ENCODE data around the gene ARFRP1. TPM values are rescaled to one million over a fixed set of nuclear protein-coding genes. Genes with fewer than 3 reads are reported as not detected.

The ARFRP1 gene
- total and polyA plus RNA-seq, 2 of the 13 experiments (the other 11 are each of a cell fraction or from before 2014, with no cell fraction given): 32.0 to 51.1 TPM

DNA sequence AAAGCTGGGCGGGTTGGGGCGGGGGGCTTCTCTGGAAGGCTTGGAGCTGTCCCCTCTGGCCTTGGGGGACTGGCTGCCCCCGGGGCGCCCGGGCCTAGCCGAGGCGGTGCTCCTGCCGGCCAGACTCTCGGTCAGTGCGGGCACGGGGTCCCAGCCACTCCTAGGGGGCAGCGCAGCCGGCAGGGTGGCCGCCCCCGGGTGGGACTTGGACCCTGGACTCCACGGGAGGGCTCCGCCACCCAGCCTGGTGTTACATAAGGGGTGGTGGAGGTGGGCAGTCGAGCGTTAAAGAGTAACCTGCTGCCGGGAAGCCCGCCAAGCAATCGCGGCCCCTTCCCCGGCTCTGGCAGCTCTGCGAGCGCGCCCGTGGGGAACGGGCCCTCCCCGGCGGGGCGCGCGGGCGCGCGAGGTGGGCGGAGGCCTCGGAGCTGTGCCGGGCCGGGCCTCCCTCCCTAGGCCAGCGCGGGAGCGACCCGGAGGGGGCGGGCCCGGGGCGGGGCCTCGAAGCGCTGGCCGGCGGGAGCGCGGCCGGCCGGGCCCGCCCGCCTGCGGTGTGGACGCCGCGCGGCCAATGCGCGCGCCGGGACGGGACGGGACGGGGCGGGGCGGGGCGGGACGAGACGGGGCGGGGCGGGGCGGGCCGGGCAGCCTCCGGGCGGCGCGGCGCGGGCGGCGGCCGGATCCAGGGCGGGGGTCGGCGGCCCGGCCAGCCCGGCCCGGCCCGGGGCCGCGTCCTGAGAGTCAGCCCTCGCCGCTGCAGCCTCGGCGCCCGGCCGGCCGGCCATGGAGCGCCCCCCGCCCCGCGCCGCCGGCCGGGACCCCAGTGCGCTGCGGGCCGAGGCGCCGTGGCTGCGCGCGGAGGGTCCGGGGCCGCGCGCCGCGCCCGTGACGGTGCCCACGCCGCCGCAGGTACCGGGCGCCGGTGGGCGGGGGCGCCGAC, 31.6 kb upstream of the ARFRP1 start, which contains the start of gene SLC2A4RG (continued):
- TF ChIP-seq ZEB1 (IDR thresholded peaks at IDR 0.05; ENCODE audit: insufficient replicate concordance, low read depth) (no peak), IKZF1 (IDR thresholded peaks at IDR 0.05) (no peak), ZNF512B (CRISPR knock-in tag; IDR thresholded peaks at IDR 0.05; ENCODE audit: borderline replicate concordance) (no peak), JARID2 (CRISPR knock-in tag; IDR thresholded peaks at IDR 0.05; ENCODE audit: insufficient replicate concordance) (peak; percentile 84), HOXA9 (CRISPR knock-in tag; IDR thresholded peaks at IDR 0.05; ENCODE audit: borderline replicate concordance) (peak; percentile 48; the same call in 1 of the 2 replicates), ZKSCAN1 (IDR thresholded peaks at IDR 0.05; ENCODE audit: low read length) (no peak), ZNF652 (CRISPR knock-in tag; IDR thresholded peaks at IDR 0.05; ENCODE audit: borderline replicate concordance, low read depth) (no peak), KLF16 (CRISPR knock-in tag; IDR thresholded peaks at IDR 0.05) (peak; percentile 84 to 99; a peak in 3 of 4 replicates), SATB2 (CRISPR knock-in tag; IDR thresholded peaks at IDR 0.05) (peak; percentile 85; the same call in 1 of the 2 replicates), SRF (IDR thresholded peaks at IDR 0.05; ENCODE audit: low read depth, low read length) (no peak), ZBTB21 (CRISPR knock-in tag; IDR thresholded peaks at IDR 0.05) (peak; percentile 53; the same call in 1 of the 2 replicates), ZNF256 (CRISPR knock-in tag; conservative IDR thresholded peaks at IDR 0.05) (peak; percentile 55; the same call in 1 of the 2 replicates), ZNF205 (CRISPR knock-in tag; IDR thresholded peaks at IDR 0.05) (no peak), ZNF280D (CRISPR knock-in tag; IDR thresholded peaks at IDR 0.05) (peak; percentile 32), ATRX (CRISPR knock-in tag; IDR thresholded peaks at IDR 0.05; ENCODE audit: borderline replicate concordance) (no peak), ZNF773 (CRISPR knock-in tag; IDR thresholded peaks at IDR 0.05; ENCODE audit: borderline replicate concordance) (0 out of 2 replicates have a peak, but pooled peaks have one; percentile 72), NR2C2 (CRISPR knock-in tag; IDR thresholded peaks at IDR 0.05; ENCODE audit: borderline replicate concordance) (peak; percentile 81), ISL2 (CRISPR knock-in tag; IDR thresholded peaks at IDR 0.05) (peak; percentile 93), ZMAT5 (CRISPR knock-in tag; IDR thresholded peaks at IDR 0.05; ENCODE audit: borderline replicate concordance, low read depth) (no peak), ZNF644 (CRISPR knock-in tag; IDR thresholded peaks at IDR 0.05; ENCODE audit: low read depth) (peak; percentile 31; the same call in 1 of the 2 replicates), ARNT2 (CRISPR knock-in tag; IDR thresholded peaks at IDR 0.05; ENCODE audit: low read depth) (peak; percentile 80; the same call in 1 of the 2 replicates), PHB2 (IDR thresholded peaks at IDR 0.05; ENCODE audit: partially characterized antibody) (no peak), GTF2F1 (IDR thresholded peaks at IDR 0.05; ENCODE audit: low read length) (no peak)
- TF ChIP-seq, protein P1, sequence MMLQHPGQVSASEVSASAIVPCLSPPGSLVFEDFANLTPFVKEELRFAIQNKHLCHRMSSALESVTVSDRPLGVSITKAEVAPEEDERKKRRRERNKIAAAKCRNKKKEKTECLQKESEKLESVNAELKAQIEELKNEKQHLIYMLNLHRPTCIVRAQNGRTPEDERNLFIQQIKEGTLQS (CRISPR knock-in tag; IDR thresholded peaks at IDR 0.05): peak; percentile 43; the same call in 1 of the 2 replicates
